MM.1S (cell line): ENCODE results near the gene BARHL1.

ENCODE experiments used
- DNase-seq: peaks from one replicate; pipeline ENCODE4 v3.0.0-alpha.2; 2015
- H2AFZ ChIP-seq: fragments of 300-600 bp; sonication (generic); 2 replicates; pipeline ENCODE4 v1.6.0; 2016; ENCODE audit warnings: antibody characterized with exemption, low read length
- H3F3A ChIP-seq: fragments of 300-600 bp; sonication (generic); 2 replicates; pipeline ENCODE4 v1.6.1; 2016; ENCODE audit warnings: mild to moderate bottlenecking, antibody characterized with exemption, low read length, moderate library complexity, mixed read lengths; ENCODE audit not compliant: insufficient read depth
- H3K27ac ChIP-seq: fragments of 300-600 bp; sonication (generic); 2 replicates; pipeline ENCODE4 v1.5.1; 2016; ENCODE audit warnings: mild to moderate bottlenecking, low read length
- H3K27me3 ChIP-seq: fragments of 300-600 bp; sonication (generic); replicated peaks from 2 replicates; pipeline ENCODE4 v1.6.0; 2016; ENCODE audit warnings: low read length; ENCODE audit not compliant: insufficient read depth
- H3K36me3 ChIP-seq: fragments of 300-600 bp; sonication (generic); replicated peaks from 2 replicates; pipeline ENCODE4 v1.6.1; 2016; ENCODE audit warnings: mild to moderate bottlenecking, low read length, mixed read lengths; ENCODE audit not compliant: insufficient read depth
- H3K4me1 ChIP-seq: fragments of 300-600 bp; sonication (generic); 2 replicates; pipeline ENCODE4 v1.6.1; 2016; ENCODE audit warnings: low read length, mixed read lengths
- H3K4me2 ChIP-seq: fragments of 300-600 bp; sonication (generic); 2 replicates; pipeline ENCODE4 v1.6.0; 2016; ENCODE audit warnings: low read depth, low read length
- H3K4me3 ChIP-seq: fragments of 300-600 bp; sonication (generic); 2 replicates; pipeline ENCODE4 v1.5.1; 2016; ENCODE audit warnings: low read length, mixed read lengths
- H3K79me2 ChIP-seq: fragments of 300-600 bp; sonication (generic); 2 replicates; pipeline ENCODE4 v1.6.1; 2016; ENCODE audit warnings: mixed run types, low read length, mixed read lengths
- H3K9ac ChIP-seq: fragments of 300-600 bp; sonication (generic); 2 replicates; pipeline ENCODE4 v1.6.1; 2016; ENCODE audit warnings: low read length, mixed read lengths
- H3K9me2 ChIP-seq: fragments of 300-600 bp; sonication (generic); replicated peaks from 2 replicates; pipeline ENCODE4 v1.6.1; 2016; ENCODE audit warnings: mild to moderate bottlenecking, low read length, mixed read lengths; ENCODE audit not compliant: insufficient read depth
- H3K9me3 ChIP-seq: fragments of 300-600 bp; sonication (generic); replicated peaks from 2 replicates; pipeline ENCODE4 v1.6.1; 2016; ENCODE audit warnings: mild to moderate bottlenecking, low read length, mixed read lengths; ENCODE audit not compliant: insufficient read depth
- H4K20me1 ChIP-seq: fragments of 300-600 bp; sonication (generic); 2 replicates; pipeline ENCODE4 v1.6.1; 2016; ENCODE audit warnings: mild to moderate bottlenecking, low read length, moderate library complexity, mixed read lengths; ENCODE audit not compliant: insufficient read depth
- CTCF ChIP-seq: fragments of 300-600 bp; sonication (generic); IDR thresholded peaks from 2 replicates; pipeline ENCODE4 v1.5.1; 2016; ENCODE audit warnings: antibody characterized with exemption, low read length, mixed read lengths
- EZH2 ChIP-seq: fragments of 300-600 bp; sonication (generic); optimal IDR thresholded peaks from 2 replicates; pipeline ENCODE3; 2017; ENCODE audit warnings: low read depth, mild to moderate bottlenecking, antibody characterized with exemption, low read length, mixed read lengths
- EZH2phosphoT487 ChIP-seq: fragments of 300-600 bp; sonication (generic); IDR thresholded peaks from 2 replicates; pipeline ENCODE4 v1.6.1; 2018; ENCODE audit warnings: antibody characterized with exemption, low read length

The BARHL1 gene

GRCh38 chr9:132630116-132630515, 47.7 kb downstream of the BARHL1 start:
- no peaks in the 10 kb centered on the region for H3K9me2 ChIP-seq
- H3K4me1 ChIP-seq: no peaks in the 10 kb centered on the region
- H3K4me2 ChIP-seq: no peak overlapping the region
- H4K20me1 ChIP-seq: no peaks in the 10 kb centered on the region
- TF ChIP-seq EZH2 (no peak), CTCF (no peak)
- no peaks in the 10 kb centered on the region; the same call in 1 of the 2 replicates for H3K36me3 ChIP-seq
- H3F3A ChIP-seq: no peaks in the 10 kb centered on the region
- no peak for DNase-seq
- no peaks in the 10 kb centered on the region for H3K27me3 ChIP-seq
- no peak overlapping the region for H3K9ac ChIP-seq
- H3K79me2 ChIP-seq: no peaks in the 10 kb centered on the region
- H2AFZ ChIP-seq: no peak overlapping the region
- no peaks in the 10 kb centered on the region for H3K9me3 ChIP-seq
- no peak overlapping the region for H3K27ac ChIP-seq
- no peak overlapping the region for H3K4me3 ChIP-seq

- Histone ChIP-seq H3F3A (no peaks in the 10 kb centered on the region), H3K27ac (no peak overlapping the region), H3K4me3 (no peak overlapping the region), H3K36me3 (no peaks in the 10 kb centered on the region; the same call in 1 of the 2 replicates), H4K20me1 (no peaks in the 10 kb centered on the region), H3K79me2 (no peaks in the 10 kb centered on the region), H3K9me3 (no peaks in the 10 kb centered on the region), H3K4me2 (no peak overlapping the region), H3K9me2 (no peaks in the 10 kb centered on the region), H2AFZ (no peak overlapping the region), H3K27me3 (no peaks in the 10 kb centered on the region), H3K9ac (no peak overlapping the region), H3K4me1 (no peaks in the 10 kb centered on the region)
- no peak for DNase-seq
- TF ChIP-seq EZH2phosphoT487: no peak
These were observed 48.4 kb downstream of the BARHL1 start for GRCh38 chr9:132630811-132631210.

GRCh38 chr9:132631280-132631679, 48.9 kb downstream of the BARHL1 start:
- TF ChIP-seq EZH2phosphoT487 (no peak), CTCF (no peak), EZH2 (no peak)
- Histone ChIP-seq H3F3A (no peaks in the 10 kb centered on the region), H3K9me3 (no peaks in the 10 kb centered on the region), H3K27ac (no peak overlapping the region), H3K27me3 (no peaks in the 10 kb centered on the region), H3K4me3 (no peak overlapping the region), H3K36me3 (no peaks in the 10 kb centered on the region; the same call in 1 of the 2 replicates), H3K4me1 (no peaks in the 10 kb centered on the region), H3K79me2 (no peaks in the 10 kb centered on the region), H4K20me1 (no peaks in the 10 kb centered on the region), H3K9me2 (no peaks in the 10 kb centered on the region), H3K4me2 (no peak overlapping the region), H2AFZ (no peak overlapping the region), H3K9ac (no peak overlapping the region)
- DNase-seq: no peak

GRCh38 chr9:132631685-132632084, 49.3 kb downstream of the BARHL1 start:
- TF ChIP-seq EZH2: no peak
- TF ChIP-seq CTCF: no peak
- no peak for TF ChIP-seq EZH2phosphoT487
- H3K27me3 ChIP-seq: no peaks in the 10 kb centered on the region
- no peaks in the 10 kb centered on the region for H3F3A ChIP-seq

More at GRCh38 chr9:132631685-132632084, 49.3 kb downstream of the BARHL1 start:
- Histone ChIP-seq H2AFZ (no peak overlapping the region), H3K36me3 (no peaks in the 10 kb centered on the region; the same call in 1 of the 2 replicates), H4K20me1 (no peaks in the 10 kb centered on the region), H3K4me3 (no peak overlapping the region), H3K27ac (no peak overlapping the region), H3K9ac (no peak overlapping the region), H3K9me3 (no peaks in the 10 kb centered on the region), H3K4me1 (no peaks in the 10 kb centered on the region), H3K9me2 (no peaks in the 10 kb centered on the region), H3K4me2 (no peak overlapping the region), H3K79me2 (no peaks in the 10 kb centered on the region)
- DNase-seq: no peak
